K562 (cell line): ENCODE data around the gene SLC6A13. TPM values are rescaled to one million over a fixed set of nuclear protein-coding genes. Genes with fewer than 3 reads are reported as not detected.
A peak's percentile ranks its signal among the peaks of the same experiment; 100 is the strongest.

Experiments
- ATAC-seq: fragments of 200-7000 bp; cut with Tn5 transposase; 3 replicates; pipeline ENCODE4 v1.9.1; 2020; ENCODE audit warnings: moderate library complexity
- BruUV-seq: library from RNA; stranded (reverse); fragments of 400-500 nt; replicated peaks from 2 replicates; lab custom pipeline; 2021; lab: Mats Ljungman, UMichigan
- CTCF ChIA-PET: fragments of 300-600 bp; formaldehyde crosslinking; extraction: SDS; loops from one replicate; lab custom pipeline; 2021; ENCODE audit warnings: low intra/inter-chr PET ratio; lab: Yijun Ruan, JAX
- POLR2A ChIA-PET: fragments of 300-600, 350-650 bp; sonication (Branson Sonifier 250); formaldehyde crosslinking; extraction: SDS; loops from one replicate; lab custom pipeline; 2021; ENCODE audit warnings: antibody characterized with exemption, inconsistent platforms; lab: Yijun Ruan, JAX
- DNase-seq, 4 experiments: peaks; one replicate each; pipeline versions ENCODE4 v3.0.0 to v3.0.0-alpha.2; 2011 to 2018; ENCODE audit warnings: low spot score in 3 of 4, mixed read lengths in 3 of 4; ENCODE audit errors: extremely low read depth in 1 of 4
- FAIRE-seq: peaks from 2 replicates; lab custom pipeline; 2011; peaks lifted over from hg19 to GRCh38; lab: Jason Lieb, UNC
- H2AFZ ChIP-seq: 2 replicates; pipeline ENCODE4 v1.6.0; 2011; ENCODE audit warnings: low read depth, low read length, control low read depth, inconsistent platforms
- H3K27ac ChIP-seq: fragments of 200-600 bp; 3 replicates; pipeline ENCODE4 v1.8.0; 2011; ENCODE audit warnings: low read depth, mild to moderate bottlenecking, control low read depth, inconsistent platforms, low read length, moderate library complexity, mixed read lengths; ENCODE audit errors: extremely low read depth
- H3K27me3 ChIP-seq, 2 experiments: fragments of 300-600 bp in 1 of 2; 2 replicates in 1 of 2; 3 replicates in 1 of 2; pipeline versions ENCODE4 v1.6.0 to v1.8.0; 2011; ENCODE audit warnings: inconsistent platforms in 2 of 2, low read length in 2 of 2, mild to moderate bottlenecking in 1 of 2, mixed read lengths in 1 of 2, moderate library complexity in 1 of 2; ENCODE audit not compliant: control insufficient read depth in 2 of 2, insufficient read depth in 2 of 2
- H3K36me3 ChIP-seq: fragments of 300-600 bp; 3 replicates; pipeline ENCODE4 v1.8.0; 2011; ENCODE audit warnings: mild to moderate bottlenecking, low read length, inconsistent platforms; ENCODE audit not compliant: control insufficient read depth, insufficient read depth
- H3K4me1 ChIP-seq, 2 experiments: fragments of 200-600 bp in 1 of 2; replicated peaks in 1 of 2; 2 replicates in 1 of 2; 3 replicates in 1 of 2; pipeline versions ENCODE4 v1.5.1 to v1.8.0; 2011; ENCODE audit warnings: inconsistent platforms in 2 of 2, low read length in 2 of 2, mild to moderate bottlenecking in 1 of 2, mixed read lengths in 1 of 2, moderate library complexity in 1 of 2; ENCODE audit not compliant: control insufficient read depth in 2 of 2, insufficient read depth in 2 of 2
- H3K4me2 ChIP-seq: 2 replicates; pipeline ENCODE4 v1.6.1; 2011; ENCODE audit warnings: low read length, control low read depth, inconsistent platforms, mixed read lengths; ENCODE audit not compliant: insufficient read depth
- H3K4me3 ChIP-seq: fragments of 200-600 bp; sonication (generic), shearing (Covaris generic); 2 replicates; pipeline ENCODE4 v1.5.1; 2016; ENCODE audit warnings: control low read depth, inconsistent platforms
- H3K79me2 ChIP-seq: fragments of 200-600 bp; 3 replicates; pipeline ENCODE4 v1.8.0; 2011; ENCODE audit warnings: low read length, inconsistent platforms; ENCODE audit not compliant: control insufficient read depth, insufficient read depth
- H3K9ac ChIP-seq, 2 experiments: 2 replicates each; pipeline versions ENCODE4 v1.6.0 to v1.6.1; 2011; ENCODE audit warnings: low read depth in 2 of 2, low read length in 2 of 2, control low read depth in 1 of 2, inconsistent platforms in 1 of 2, mild to moderate bottlenecking in 1 of 2, mixed read lengths in 1 of 2; ENCODE audit not compliant: insufficient read depth in 1 of 2
- H3K9me1 ChIP-seq: one replicate; pipeline ENCODE4 v1.6.0; 2011; ENCODE audit warnings: inconsistent platforms, mild to moderate bottlenecking, low read length, moderate library complexity; ENCODE audit not compliant: control insufficient read depth, insufficient read depth
- H3K9me3 ChIP-seq: replicated peaks from 2 replicates; pipeline ENCODE4 v1.5.1; 2011; ENCODE audit warnings: low read depth, low read length, inconsistent platforms; ENCODE audit not compliant: control insufficient read depth, insufficient read depth
- H4K20me1 ChIP-seq: replicated peaks from 2 replicates; pipeline ENCODE4 v1.6.1; 2011; ENCODE audit warnings: low read length, inconsistent platforms, mixed read lengths; ENCODE audit not compliant: control insufficient read depth, insufficient read depth
- ATF3 ChIP-seq, 2 experiments: fragments of 450-650 bp in 1 of 2; sonication (generic) in 1 of 2; formaldehyde crosslinking in 1 of 2; IDR thresholded peaks in 1 of 2; conservative IDR thresholded peaks in 1 of 2; 2 replicates each; pipeline versions ENCODE4 v1.6.1 to v1.8.1; 2016 to 2023; ENCODE audit warnings: mild to moderate bottlenecking in 2 of 2, moderate library complexity in 2 of 2, inconsistent platforms in 1 of 2, missing genetic modification reagents in 1 of 2
- COPS2 ChIP-seq: fragments of 450-650 bp; conservative IDR thresholded peaks from 2 replicates; pipeline ENCODE4 v1.6.1; 2016; ENCODE audit warnings: mild to moderate bottlenecking, moderate library complexity
- WGBS: fragments of 100-300 bp; shearing (Covaris generic); methylation state at CpG from one replicate; pipeline ENCODE4 v1.1.6; 2016; ENCODE audit warnings: low coverage, mixed read lengths; ENCODE audit not compliant: insufficient coverage; ENCODE audit errors: missing lambda C conversion rate; 5-methylcytosine and 5-hydroxymethylcytosine counted together
- in situ Hi-C: fragments of 300-500 bp; cut with MboI; formaldehyde crosslinking; loops from 4 replicates; pipeline ENCODE4 v1.15.0; 2018; ENCODE audit warnings: inconsistent platforms, mixed read lengths
- intact Hi-C: fragments of 100-400 bp; cut with micrococcal nuclease; formaldehyde crosslinking; loops from 2 replicates; pipeline ENCODE4 v1.14.2; 2022
- polyA plus RNA-seq, 8 experiments: library from polyadenylated mRNA; depleted of rRNA in 4 of 8; stranded (reverse) in 5 of 8; unstranded in 3 of 8; fragments of >200 nt; fragmentation: Nextera tagmentation in 2 of 8; fragmentation: Illumina TruSeq in 1 of 8; extraction: Ambion mirVana in 2 of 8; extraction: Trizol in 1 of 8; gene quantifications; 2 replicates each; pipeline versions ENCODE4 v1.2.1 to v1.2.3, GENCODE V29; 2011 to 2014; ENCODE audit warnings: inconsistent platforms in 1 of 8, missing spikeins in 1 of 8
- total RNA-seq, 7 experiments: library from RNA; depleted of rRNA in 6 of 7; stranded (reverse); fragments of >200 nt in 6 of 7; fragmentation: Illumina TruSeq in 2 of 7; extraction: Trizol in 2 of 7; gene quantifications; 2 replicates each; pipeline versions ENCODE4 v1.2.1 to v1.2.3, GENCODE V29; 2011 to 2021; ENCODE audit warnings: low replicate concordance in 1 of 7
- TF ChIP-seq, protein P1 (sequence below), 2 experiments: fragments of 450-650 bp; IDR thresholded peaks; 2 replicates each; pipeline ENCODE4 v1.6.1; 2016; ENCODE audit warnings: mild to moderate bottlenecking in 2 of 2, borderline replicate concordance in 1 of 2, low read depth in 1 of 2, moderate library complexity in 1 of 2
- TF ChIP-seq, protein P2 (sequence below): IDR thresholded peaks from 3 replicates; pipeline ENCODE4 v1.6.1; 2011; ENCODE audit warnings: borderline replicate concordance, mild to moderate bottlenecking, moderate library complexity; ENCODE audit not compliant: insufficient read length; ENCODE audit errors: extremely low read depth

The SLC6A13 gene
- total and polyA plus RNA-seq, 9 of the 15 experiments (the other 6 are each of a cell fraction or from before 2014, with no cell fraction given): 0.06 to 0.33 (median 0.22) TPM; not detected in 4

DNA sequence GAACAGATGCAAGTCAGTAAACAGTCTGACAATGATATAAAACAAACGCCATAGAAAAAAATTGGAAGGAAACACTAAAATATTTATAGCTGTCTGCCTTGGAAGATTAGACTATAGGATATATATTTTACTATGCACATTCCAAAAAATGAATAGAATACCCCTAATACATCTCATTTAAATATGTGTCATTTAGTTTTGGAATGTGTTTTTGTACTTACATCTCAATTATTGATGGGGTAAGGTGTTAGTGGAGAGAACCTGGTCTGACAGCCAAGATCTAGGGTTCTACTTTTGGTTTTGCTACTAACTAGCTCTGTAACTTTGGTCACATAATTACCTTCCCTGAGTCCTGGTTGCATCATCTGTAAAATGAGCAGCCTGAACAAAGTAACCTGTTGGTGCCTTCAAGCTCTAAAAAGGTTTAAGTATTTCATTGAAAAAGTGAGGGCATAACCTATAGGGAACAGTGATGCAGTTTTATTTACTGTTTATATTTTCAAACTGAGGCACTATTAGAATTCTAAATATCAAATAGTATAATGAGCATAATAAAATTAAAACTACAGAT lies 28.6 kb upstream of the SLC6A13 start:
- ChIA-PET CTCF (no interaction called here), POLR2A (no interaction called here)
- WGBS: 81% methylated on average over 1 of the region's 1 CpG
- Histone ChIP-seq H2AFZ (no peak overlapping the region), H3K27ac (no peak overlapping the region), H3K79me2 (no peaks in the 10 kb centered on the region), H3K4me1 (no peaks in the 10 kb centered on the region), H3K9me1 (no peaks in the 10 kb centered on the region), H3K9me3 (no peaks in the 10 kb centered on the region), H3K36me3 (peaks cover 44% of the 10 kb centered on the region; the same call in 2 of the 3 replicates), H3K9ac (no peak overlapping the region), H4K20me1 (no peaks in the 10 kb centered on the region), H3K4me3 (no peak overlapping the region), H3K4me2 (no peak overlapping the region), H3K27me3 (no peaks in the 10 kb centered on the region)
- intact Hi-C loops (no loop called here), in situ Hi-C loops (no loop called here)
- DNase-seq (no peak), ATAC-seq (0 out of 3 replicates have a peak, but pooled peaks have one; percentile 28), FAIRE-seq (no peak)
- BruUV-seq: no TSS peak
- TF ChIP-seq COPS2 (no peak), ATF3 (IDR thresholded peaks at IDR 0.05) (peak; percentile 66; the same call in 1 of the 2 replicates), ATF3 (CRISPR knock-in tag; conservative IDR thresholded peaks at IDR 0.05) (no peak)
- TF ChIP-seq, protein P1, sequence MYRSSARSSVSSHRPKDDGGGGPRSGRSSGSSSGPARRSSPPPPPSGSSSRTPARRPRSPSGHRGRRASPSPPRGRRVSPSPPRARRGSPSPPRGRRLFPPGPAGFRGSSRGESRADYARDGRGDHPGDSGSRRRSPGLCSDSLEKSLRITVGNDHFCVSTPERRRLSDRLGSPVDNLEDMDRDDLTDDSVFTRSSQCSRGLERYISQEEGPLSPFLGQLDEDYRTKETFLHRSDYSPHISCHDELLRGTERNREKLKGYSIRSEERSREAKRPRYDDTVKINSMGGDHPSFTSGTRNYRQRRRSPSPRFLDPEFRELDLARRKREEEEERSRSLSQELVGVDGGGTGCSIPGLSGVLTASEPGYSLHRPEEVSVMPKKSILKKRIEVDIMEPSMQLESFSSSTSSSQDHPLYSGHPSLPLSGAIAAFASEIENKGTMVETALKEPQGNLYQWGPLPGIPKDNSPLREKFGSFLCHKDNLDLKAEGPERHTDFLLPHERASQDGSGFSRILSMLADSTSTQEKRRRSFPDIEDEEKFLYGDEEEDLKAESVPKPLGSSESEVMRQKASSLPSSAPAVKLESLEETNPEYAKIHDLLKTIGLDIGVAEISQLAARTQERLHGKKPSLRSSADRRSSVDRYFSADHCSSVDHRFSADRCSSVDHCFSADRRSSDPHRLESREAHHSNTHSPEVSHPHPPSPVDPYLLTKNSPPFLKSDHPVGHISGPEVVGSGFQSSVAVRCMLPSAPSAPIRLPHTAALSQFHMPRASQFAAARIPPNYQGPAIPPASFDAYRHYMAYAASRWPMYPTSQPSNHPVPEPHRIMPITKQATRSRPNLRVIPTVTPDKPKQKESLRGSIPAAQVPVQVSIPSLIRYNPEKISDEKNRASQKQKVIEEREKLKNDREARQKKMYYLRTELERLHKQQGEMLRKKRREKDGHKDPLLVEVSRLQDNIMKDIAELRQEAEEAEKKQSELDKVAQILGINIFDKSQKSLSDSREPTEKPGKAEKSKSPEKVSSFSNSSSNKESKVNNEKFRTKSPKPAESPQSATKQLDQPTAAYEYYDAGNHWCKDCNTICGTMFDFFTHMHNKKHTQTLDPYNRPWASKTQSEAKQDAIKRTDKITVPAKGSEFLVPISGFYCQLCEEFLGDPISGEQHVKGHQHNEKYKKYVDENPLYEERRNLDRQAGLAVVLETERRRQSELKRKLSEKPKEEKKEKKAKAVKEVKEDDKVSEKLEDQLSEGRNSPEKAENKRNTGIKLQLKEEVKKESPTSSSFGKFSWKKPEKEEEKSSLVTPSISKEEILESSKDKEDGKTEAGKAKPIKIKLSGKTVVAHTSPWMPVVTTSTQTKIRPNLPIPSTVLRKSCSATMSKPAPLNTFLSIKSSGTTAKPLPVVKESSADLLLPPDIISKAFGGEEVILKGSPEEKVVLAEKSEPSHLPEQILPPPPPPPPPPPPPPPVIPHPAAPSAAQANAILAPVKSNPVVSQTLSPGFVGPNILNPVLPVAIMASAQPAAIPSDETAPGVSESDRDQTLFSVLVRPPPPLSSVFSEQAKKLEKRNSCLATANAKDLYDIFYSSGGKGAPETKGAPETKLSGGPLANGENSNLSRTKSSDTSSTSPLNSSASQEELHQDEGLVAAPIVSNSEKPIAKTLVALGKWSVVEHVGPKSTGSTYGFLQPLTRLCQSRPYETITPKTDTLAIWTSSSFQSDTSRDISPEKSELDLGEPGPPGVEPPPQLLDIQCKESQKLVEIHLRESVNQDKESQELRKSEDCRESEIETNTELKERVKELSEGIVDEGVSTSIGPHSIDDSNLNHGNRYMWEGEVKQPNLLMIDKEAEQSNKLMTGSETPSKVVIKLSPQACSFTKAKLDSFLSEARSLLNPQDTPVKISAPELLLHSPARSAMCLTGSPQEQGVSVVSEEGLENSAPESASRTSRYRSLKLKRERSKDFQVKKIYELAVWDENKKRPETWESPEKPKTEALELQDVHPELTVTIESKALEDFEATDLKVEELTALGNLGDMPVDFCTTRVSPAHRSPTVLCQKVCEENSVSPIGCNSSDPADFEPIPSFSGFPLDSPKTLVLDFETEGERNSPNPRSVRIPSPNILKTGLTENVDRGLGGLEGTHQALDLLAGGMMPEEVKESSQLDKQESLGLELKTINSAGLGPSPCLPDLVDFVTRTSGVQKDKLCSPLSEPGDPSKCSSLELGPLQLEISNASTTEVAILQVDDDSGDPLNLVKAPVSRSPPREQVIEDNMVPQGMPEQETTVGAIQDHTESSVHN (IDR thresholded peaks at IDR 0.05; ENCODE audit: borderline replicate concordance in 1 of 2, low read depth in 1 of 2): no peak
- TF ChIP-seq, protein P2, sequence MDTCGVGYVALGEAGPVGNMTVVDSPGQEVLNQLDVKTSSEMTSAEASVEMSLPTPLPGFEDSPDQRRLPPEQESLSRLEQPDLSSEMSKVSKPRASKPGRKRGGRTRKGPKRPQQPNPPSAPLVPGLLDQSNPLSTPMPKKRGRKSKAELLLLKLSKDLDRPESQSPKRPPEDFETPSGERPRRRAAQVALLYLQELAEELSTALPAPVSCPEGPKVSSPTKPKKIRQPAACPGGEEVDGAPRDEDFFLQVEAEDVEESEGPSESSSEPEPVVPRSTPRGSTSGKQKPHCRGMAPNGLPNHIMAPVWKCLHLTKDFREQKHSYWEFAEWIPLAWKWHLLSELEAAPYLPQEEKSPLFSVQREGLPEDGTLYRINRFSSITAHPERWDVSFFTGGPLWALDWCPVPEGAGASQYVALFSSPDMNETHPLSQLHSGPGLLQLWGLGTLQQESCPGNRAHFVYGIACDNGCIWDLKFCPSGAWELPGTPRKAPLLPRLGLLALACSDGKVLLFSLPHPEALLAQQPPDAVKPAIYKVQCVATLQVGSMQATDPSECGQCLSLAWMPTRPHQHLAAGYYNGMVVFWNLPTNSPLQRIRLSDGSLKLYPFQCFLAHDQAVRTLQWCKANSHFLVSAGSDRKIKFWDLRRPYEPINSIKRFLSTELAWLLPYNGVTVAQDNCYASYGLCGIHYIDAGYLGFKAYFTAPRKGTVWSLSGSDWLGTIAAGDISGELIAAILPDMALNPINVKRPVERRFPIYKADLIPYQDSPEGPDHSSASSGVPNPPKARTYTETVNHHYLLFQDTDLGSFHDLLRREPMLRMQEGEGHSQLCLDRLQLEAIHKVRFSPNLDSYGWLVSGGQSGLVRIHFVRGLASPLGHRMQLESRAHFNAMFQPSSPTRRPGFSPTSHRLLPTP: no peak
